HG02852 (cell line): Measurements from ENCODE around the gene RABAC1.

Experiments used
- ATAC-seq: cut with Tn5 transposase; IDR thresholded peaks from one replicate; pipeline ENCODE4 v1.9.1; 2021; ENCODE audit warnings: mild to moderate bottlenecking, moderate library complexity; ENCODE audit not compliant: unreplicated experiment

The RABAC1 gene

DNA sequence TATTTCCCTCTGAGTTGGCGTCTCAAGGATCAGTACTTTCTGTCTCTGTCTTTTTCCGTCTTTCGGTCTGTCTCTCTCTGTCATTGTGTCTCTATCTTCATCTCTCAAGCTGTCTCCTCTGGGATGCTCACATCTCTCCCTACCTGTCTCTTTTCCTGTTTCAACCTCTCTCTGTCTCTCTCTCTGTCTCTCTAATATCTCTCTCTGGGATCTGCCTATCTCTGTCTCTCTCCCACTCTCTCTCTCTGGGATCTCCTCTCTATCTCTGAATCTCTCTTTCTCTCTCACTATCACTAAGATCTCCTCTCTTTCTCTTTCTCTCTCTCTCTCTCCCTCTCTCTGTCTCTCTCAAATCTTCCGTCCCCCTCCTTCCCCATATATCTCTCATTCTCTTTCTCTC is 30.9 kb upstream of the RABAC1 start:
- ATAC-seq, result no peak

DNA sequence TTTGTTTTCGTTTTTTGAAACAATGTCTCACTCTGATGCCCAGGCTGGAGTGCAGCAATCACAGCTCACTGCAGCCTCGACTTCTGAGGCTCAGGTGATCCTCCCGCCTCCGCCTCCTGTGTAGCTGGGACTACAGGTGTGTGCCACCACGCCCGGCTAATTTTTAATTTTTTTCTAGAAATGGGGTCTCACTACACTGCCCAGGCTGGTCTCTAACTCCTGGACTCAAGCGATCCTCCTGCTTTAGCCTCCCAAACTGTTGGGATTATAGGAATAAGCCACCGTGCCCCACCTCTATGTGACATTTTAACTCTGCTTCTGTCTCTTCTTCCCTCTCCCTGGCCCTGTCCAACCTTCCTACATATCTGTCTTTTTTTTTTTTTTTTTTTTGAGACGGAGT is 29.8 kb upstream of the RABAC1 start:
- no peak for ATAC-seq

DNA sequence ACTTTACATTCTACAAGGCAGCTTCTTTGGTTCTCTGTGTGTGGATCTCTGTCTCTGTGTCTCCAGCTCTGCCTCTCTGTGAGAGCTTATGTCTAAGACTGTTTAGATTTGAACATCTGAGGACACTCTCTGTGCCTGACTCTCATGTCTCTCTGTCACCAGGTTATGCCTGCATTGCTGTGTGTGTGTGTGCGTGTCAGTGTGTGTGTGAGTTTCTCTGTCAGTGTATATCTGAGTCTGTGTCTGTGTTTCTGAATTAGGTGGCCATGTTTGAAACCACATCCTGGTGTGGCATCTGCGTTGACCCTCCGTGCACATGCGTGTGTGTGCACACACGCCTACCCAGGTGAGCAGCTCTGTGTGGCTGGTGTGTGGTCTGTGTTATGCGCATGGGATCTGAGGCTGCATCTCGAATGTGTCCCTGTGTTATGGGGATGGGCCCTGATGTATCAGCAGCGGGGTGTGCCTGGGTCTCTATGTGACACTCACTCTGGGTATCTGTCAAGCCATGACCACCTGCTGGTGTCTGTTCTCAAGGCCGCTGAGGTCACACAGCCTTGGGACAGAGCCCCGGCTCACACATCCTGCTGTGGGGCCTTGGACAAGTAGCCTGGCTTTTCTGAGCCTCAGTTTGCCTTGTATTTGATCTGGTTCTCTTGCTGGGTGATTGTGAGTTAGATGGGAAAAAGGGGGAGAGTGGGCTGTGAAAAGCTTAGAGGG is 28.2 kb upstream of the RABAC1 start:
- ATAC-seq, result no peak

DNA sequence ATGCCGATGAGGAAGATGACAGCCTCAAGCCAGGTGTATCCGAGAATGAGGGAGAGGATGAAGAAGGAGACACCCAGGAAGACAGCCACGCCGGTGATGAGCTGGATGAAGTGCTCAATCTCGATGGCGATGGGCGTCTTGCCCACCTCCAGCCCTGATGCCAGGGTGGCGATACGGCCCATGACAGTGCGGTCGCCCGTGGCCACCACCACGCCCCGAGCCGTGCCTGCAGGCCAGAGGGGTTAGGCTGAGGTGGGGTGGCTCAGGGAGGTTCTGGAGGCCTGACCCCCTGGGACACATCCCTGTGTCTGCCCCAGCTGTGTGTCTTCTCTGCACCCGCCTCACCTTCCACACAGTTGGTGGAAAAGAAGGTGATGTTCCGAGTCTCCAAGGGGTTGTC is 25.8 kb upstream of the RABAC1 start:
- ATAC-seq, result no peak

DNA sequence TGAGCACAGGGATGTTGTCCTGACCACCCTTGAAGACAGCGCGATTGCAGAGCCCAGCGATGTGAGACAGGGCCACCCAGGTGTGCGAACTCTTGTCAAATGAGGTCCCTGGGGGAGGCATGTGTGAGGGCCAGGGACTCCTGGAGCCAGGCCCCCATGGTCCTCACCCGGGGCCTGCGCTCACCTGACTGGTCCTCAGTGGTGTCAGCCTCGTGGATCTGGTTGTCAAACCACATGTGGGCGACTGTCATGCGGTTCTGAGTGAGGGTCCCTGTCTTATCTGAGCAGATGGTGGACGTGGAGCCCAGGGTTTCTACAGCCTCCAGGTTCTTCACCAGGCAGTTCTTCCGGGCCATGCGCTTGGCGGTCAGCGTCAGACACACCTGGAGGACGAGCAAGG is 22.6 kb upstream of the RABAC1 start:
- ATAC-seq, result no peak

DNA sequence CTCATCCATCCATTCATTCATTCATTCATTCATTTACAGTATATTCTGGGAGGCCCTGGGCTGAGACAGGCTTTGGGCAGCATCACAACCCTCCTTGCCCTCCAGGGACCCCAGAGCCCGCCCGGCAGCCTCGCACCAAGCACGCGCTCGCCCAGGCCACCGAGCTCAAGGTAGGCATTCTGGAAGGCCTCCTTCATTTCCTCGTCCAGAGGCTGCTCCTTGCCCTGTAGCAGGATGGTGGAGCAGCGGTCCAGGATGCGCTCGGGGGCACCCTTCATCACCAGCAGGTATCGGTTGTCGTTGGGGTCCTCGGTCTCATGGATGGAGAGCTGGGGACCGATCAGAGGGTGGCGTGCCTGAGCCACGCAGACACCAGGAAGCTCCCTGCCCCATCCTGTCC is 19.3 kb upstream of the RABAC1 start:
- no peak for ATAC-seq

DNA sequence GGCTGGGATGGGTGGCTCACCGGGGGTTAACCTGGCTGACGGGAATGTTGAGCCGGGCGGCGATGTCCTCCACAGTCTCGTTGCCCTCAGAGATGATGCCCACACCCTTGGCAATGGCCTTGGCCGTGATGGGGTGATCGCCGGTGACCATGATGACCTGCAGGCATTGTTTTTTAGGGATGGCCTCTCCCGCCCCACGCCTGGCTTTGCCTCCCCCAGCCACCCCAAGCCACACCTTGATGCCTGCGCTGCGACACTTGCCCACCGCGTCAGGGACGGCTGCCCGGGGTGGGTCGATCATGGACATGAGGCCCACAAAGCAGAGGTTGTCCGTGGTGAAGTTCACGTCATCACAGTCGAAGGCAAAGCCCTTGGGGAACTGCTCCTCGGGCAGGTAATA is 18.8 kb upstream of the RABAC1 start:
- ATAC-seq, result no peak

DNA sequence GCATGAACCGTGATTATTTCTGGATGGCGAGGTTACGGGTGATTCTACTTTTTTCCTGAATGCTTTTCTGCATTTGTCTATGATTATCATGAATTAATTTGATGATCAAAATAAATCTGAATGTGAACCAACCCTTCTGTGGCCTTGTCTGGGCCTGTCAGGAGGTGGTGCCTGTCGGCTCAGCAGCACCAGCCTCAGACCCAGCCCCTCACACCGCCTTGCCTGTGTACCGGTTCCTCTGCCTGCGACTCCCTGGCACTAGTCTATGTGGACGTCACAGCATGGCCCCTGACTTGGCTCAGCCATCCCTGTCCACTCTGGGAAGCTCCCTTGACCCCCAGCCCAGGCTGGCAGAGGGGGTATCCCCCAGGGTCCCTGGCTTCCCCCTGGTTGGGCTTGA is 15.5 kb upstream of the RABAC1 start:
- no peak for ATAC-seq

DNA sequence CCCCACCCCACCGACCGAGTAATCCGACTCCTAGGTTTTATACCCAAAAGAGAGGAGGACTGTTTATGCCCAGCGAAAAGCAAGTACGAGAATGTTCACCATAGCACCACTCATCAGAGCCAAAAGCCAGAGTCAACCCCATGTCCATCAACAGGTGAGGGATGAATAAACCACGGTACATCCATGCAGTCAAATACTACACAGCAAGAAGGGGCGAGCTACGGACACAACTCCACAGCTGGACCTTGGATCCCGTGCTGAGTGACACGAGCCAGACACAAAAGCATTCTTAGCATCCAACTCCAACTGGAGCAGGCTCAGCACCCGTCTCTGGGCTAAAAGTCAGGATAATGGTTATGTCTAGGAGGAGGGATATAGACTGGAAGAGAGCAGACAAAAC is 12.2 kb upstream of the RABAC1 start:
- ATAC-seq, result no peak

DNA sequence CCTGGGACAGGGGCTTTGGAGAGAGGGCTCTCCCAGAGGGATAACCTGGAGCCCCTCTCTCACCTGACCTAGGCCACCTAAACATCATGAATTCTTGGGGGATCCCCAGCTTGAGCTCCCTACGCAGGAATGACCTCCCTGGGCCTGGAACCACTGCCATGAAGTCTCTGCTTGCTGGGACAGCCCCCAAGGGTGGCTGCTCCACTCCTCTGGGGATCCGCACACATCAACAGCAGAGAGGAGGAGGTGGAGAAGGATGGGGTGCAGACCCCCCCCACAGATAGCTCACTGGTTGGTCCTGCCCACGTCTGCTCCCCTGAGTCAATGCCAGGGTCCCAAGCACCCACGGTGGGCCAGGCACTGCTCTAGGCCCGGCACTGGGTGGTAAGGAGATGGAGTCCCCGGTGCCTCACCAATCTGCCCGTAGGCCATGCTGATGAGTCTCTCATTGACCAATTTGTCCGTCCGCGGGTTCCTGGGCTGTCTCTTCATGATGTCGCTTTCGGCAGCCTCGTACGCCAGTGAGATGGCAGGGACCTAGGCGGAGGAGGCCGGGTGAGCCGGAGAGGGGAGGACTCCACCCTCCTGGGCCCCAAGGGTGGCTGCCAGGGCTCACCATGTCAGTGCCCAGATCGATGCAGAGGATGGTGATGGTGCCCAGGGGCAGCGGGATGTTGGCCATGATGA is 10.8 kb upstream of the RABAC1 start:
- no peak for ATAC-seq

DNA sequence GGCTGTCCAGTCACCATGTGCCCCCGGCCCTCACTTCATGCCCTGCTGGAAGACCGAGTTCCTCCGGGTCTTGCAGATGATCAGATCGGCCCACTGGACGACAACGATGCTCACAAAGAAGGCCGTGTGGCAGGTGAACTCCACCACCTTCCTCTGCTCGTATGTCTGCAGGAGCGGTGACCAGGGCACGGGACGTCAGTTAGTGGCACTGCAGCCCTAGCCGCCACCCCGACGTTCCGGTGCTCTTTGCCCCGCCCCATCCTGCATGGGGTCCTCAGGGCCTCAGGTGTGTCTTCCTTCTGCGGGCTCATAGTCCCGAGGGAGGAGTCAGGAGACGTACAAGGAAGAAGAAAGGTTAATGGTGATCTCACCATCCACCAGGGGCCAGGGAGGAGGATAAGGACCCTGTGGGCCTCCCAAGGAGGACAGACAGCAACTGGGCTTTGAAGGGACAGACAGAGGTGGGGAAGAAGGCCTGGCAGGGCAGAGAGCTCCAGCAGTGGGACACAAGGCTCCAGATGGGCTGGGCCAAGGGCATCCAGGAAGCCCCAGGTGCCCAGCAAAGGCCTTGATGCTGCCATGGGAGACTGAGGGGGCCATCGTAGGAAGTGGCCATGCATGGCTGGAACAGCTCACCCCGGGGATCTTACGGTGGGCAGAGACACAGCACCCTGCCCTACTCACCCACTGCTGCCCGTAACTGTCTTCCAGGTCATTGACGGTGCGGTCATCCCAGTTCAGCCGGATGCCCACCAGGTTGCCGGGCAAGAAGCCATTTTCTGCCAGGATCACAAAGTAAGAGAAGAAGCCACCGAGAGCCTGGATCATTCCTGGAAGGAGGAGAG is 9.9 kb upstream of the RABAC1 start:
- no peak for ATAC-seq

DNA sequence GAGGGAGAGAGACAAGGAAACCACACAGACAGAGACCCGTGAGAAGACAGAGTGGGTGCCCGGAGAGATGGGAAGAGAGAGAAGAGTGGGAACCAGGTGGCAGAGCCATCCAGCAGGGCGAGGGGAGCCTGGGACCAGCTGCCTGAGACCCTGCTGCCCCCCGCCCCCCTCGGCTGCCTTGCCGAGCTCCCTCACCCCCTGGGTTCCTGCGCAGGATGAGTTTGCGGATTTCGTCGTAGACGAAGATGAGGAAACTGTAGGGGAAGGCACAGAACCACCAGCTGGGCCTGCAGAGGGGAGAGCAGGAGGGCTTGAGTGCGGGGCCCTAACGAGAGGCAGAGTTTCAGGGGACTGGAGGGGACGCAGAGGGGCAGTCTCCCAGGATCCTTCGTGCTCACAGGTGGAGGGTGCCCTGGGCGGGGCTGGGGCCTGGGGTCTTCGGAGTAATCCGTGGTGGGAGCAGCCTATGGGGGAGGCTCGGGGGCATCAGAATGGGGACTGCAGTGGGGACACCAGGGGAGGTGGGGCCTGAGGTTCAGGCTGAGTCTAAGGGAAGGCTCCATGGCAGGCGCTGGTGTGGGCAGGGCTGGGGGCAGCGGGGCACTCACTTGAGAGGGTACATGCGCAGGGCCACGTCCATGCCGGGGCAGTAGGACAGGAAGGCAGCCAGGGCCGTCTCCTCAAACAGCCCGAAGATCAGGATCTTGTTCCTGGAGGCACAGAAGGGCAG is 8.1 kb upstream of the RABAC1 start:
- ATAC-seq, result no peak

DNA sequence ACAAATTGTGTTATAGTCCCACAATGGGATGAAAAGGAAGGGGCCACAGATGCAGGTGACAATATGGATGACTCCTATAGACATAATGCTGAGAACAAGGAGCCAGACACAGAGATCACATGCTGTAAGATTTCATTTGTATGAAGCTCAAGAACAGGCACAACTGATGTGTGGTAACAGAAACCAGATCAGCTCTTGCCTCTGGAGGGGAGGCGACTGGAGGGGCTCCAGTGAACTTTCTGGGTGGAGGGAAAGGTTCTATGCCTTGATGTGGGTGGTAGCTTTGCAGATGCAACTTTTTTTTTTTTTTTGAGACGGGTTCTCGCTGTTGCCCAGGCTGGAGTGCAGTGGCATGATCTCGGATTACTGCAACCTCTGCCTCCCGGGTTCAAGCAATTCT is 6.0 kb upstream of the RABAC1 start:
- ATAC-seq, result no peak

DNA sequence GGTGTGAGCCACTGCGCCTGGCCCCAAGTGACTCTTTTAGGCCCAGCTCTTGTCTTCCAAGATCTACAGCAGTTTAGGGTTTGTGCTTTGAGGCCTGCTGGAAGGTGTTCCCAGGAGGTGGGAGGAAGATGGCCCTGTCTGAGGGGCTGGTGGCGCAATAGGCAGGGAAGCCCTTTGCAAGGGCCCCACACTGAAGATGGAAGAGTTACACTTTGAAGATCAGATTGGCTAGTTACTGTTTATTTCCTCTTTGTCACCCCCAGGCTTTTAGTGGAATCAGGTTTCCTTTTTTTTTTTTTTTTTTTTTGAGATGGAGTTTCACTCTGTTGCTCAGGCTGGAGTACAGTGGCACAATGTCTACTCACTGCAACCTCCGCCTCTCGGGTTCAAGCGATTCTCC is 1.9 kb upstream of the RABAC1 start:
- no peak for ATAC-seq

DNA sequence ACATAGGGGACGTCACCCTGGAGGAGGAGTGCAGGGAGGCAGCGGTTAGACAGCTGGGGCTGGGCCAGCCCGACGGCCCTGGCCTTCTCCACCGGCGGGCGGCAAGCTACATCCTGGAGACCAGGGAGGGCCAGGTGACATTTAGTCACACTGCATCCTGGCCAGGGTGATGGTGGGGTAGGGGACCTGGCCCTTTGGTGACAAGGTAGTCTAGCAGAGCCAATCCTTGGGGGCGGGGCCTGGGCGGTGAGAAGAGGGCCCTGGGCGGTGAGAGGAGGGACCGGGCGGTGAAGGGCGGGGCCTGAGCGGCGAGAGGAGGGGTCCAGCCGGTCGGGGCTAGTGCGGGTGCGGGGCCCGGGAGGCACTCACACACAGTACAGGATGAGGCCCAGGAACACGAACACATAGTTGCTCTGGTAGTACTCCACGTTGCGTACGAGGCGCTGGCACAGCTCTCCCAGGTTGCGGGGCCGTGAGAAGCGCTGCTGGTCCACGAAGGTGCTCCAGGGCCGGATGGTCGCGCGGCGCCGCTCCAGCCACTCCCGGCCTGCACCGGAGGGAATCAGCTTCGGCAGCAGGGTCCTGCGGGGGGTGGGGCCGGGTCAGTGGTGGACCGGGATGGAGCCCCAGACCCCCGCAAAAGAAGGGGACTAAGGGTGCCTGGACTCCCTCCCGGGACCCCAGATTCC is 610 bp downstream of the RABAC1 start:
- ATAC-seq, result no peak

DNA sequence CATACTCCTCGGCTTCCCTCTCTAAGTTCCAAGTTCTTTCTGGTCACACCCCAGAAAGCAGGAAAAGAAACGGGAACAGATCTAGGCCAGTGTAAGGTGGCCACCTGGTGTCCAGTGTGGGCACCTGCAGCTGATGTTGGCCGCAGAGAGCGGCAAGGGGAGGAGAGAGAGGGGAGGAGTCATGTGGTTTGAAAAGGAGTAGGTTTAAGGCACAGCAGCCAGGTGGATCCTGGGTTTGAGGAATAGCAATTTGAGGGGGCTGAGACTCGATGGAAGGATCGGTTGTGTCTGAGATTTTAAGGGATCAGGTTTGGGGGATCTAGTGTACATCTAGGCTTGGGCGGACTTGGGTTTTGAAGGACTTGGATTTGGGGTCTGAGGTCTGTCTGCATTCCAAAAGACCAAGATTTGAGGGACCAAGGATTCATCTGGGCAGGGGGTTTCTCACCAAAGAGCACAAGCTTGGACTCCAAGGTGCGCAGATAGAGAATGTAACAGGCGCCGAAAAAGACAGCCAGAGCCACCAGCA is 1.2 kb downstream of the RABAC1 start:
- ATAC-seq, result no peak

DNA sequence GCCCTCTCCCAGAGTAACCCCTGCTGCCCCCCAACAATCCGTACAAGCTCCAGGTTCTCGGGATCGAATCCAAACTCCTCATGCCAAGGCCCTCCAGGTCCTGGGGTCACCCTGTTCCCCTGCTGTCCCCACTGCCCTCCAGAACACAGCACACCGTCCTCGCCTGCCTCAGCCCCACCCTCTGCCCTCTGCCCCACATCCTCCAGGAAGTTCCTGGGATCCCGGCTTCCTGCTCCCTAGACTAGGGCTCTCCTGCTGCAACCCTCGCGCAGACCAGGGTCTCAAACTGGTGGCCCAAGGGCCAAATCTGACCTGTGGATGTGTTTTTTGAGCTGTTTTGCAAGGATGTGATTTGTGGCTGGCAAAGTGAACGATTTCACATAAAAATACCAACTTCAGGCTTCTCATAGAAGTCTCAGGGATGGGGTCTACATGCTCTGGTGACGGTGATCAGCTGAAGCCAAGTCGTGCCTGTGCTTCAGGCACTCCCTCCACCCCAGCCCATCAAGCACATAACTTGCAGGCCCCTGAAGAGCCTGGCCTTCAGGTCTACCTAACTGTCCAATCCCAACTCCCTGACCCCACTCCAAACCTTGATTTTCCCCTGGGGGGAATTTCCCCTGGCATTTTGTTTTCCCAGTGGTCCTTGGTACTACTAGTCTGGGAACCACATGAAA is 1.8 kb downstream of the RABAC1 start:
- ATAC-seq, result no peak

DNA sequence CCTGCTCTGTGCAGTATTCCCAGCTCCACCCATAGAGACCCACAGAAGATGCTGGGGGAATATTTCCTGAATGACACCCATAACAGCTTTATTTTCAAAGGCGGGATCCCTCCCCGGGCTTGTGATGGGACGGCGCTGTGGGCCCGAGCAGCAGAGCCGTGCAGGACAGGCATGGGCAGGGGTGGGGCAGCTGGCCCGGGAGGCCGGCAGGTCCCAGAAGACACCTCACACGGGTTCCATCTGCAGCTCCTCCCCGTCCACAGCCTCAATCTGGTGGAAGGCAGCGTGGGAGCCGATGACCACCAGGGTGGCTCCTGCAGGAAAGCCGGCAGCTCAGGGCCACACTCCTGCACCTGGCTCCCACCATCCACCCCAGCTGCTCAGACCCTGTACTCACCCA is 2.5 kb downstream of the RABAC1 start:
- ATAC-seq, result no peak

DNA sequence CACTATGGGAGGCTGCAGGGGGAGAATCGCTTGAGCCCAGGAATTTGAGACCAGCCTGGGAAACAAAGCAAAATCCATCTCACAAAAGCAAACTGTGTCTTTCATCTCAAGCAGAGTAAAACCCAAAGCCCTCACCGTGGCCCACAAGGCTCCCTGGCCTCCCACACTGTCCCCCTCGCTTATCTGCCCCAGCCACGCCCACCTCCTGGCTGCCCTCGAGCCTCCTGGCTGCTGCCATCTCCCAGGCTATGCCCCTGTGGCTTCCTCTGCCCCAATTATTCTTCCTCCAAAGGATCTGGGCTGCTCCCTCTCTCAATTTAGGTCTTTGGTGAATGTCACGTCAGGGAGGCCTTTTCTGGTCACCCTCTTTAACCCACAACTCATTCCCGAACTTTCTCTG is 3.6 kb downstream of the RABAC1 start:
- no peak for ATAC-seq

DNA sequence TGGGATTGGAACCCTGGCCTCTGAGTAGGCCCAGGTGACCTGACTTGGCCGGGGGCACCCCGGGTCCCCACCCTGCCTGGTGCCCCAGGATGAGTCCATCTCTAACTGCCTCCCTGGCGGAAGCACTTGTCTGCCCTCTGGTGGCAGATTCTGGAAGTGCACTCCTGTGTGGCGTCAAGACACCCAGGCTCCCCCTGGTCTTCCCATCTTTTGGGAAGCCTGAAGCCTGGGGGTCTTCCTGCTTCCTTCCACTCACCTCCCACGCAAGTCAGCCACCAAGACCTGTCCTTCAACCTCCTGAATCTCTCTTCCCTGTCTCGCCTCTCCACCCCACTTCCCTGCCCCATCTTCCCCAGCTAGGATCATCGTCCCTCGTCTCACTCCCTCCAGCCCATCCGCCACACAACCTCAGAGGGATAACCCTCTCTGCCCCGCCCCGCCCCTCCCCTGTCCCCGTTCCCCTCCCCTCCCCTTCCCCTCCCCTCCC is 7.4 kb downstream of the RABAC1 start:
- ATAC-seq, result no peak
